OCI-M2 (cell line): Measurements from ENCODE around the gene TMPRSS2.

Experiments used
- DNase-seq: peaks from one replicate; lab custom pipeline; 2025; ENCODE audit not compliant: unreplicated experiment; lab: John Stamatoyannopoulos, UW

Gene TMPRSS2

DNA sequence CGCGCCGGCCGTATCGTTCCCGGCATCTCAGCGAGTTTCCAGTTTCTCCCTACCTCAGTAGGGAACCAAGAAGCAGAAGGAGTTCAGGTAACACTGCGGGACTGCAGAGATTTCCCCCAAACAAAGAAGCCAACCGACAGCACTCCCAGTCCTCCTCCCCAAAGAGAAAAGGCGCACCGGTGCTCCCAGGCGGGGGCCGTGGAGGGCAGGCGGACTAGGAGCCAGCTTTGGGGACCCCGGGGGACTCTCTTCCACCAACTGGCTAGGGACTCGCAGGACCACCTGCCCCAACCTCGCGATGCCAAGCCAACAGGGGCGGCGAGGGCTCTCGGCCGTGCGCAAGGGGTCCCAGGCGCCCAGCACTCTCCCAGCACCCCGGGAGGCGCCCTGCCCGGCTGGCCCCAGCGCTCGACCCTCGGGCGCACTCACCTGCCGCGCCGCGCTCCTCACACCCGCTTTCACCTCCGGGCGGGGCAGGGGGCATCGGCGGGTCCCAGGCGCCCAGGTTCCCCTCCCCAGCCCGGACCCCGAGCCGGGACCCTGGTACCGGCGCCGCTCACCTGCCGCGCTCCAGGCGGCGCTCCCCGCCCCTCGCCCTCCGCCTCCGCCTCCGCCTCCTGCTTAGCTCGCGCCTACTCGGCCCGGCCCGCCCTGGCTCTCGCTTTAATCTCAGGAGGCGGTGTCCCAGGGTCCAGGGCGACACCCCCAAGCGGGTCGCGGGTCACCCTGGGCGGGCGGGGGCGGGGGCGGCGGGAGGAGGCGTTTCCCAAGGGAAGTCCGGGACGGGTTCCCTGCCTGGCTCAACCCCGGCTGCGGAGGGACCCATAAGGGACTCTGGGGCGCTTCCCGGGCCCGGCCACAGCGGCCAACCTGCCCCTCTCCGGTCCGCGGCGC, at the start of gene TMPRSS2:
TMPRSS2 (minus strand) TSS at position 638 of the 894 bp plus-strand sequence. CDS start 10,025 bp downstream, outside the sequence.
- DNase-seq: no peak

DNA sequence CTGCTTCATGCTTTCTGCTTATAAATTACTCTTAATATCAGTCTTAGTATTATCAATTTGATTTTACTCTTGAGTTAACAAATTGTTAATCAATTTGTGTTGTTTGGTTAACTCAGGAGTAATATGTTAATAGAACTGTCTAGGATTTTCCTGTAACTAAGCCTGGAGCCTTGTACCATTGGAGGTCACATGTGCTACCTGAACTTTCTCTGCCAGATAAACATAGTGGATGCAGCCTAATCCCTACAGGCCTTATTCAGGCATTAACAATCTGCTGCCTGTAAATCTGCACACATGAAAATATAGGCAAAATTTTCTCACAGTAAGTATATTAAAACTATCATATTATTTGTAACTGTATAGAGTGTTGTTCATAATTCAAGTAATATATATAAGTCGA, 47.1 kb upstream of the TMPRSS2 start:
- DNase-seq: no peak

DNA sequence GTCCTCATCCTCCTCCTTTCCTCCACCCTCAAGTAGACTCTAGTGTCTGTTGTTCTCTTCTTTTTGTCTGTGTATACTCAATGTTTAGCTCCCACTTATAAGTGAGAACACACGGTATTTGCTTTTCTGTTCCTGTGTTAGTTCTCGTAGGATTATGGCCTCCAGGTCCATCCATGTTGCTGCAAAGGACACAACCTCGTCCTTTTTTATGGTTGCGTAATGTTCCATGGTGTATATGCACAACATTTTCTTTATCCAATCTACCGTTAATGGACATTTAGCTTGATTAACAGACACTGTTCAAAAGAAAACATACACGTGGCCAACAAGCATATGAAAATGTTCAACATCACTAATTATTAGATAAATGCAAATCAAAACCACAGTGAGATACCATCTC, 44.3 kb upstream of the TMPRSS2 start:
- no peak for DNase-seq

DNA sequence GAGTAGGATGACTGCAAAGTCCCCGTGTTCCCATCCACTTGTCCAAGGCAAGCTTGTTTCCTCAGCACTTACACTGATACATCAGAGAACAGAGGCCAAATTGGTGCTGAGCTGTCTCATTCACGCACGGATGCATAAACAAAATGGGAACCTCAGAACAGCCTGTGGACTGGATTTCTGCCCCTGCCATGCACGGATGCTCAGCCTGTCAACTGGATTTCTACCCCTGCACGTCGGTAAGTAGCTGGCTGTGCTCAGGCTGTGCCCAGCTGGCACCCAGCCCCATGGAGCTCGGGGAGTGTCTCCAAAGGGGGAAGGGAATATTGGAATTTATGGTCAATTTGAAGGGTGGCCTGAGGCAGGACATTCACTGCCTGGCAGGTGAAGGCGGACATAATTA, 40.8 kb upstream of the TMPRSS2 start:
- DNase-seq: no peak

DNA sequence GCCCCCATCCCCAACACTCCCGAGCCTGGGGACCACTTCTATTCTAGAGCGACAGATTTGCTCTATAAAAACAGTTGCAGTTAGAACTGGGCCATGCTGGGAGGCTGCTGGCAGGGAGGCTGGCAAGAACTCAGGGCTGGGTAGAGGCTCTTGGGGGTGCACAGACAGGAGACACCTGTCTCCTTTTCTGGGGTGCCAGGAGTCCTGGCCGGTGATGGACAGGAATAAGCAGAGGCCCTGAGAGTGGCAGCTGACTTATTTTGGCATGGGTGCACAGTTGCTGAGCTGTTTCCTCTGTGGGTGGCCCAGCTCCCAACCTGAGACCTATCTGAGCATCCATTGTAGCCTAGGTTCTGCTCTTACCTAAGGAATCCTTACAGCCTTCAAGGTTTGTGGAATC, 39.2 kb upstream of the TMPRSS2 start:
- DNase-seq: no peak

DNA sequence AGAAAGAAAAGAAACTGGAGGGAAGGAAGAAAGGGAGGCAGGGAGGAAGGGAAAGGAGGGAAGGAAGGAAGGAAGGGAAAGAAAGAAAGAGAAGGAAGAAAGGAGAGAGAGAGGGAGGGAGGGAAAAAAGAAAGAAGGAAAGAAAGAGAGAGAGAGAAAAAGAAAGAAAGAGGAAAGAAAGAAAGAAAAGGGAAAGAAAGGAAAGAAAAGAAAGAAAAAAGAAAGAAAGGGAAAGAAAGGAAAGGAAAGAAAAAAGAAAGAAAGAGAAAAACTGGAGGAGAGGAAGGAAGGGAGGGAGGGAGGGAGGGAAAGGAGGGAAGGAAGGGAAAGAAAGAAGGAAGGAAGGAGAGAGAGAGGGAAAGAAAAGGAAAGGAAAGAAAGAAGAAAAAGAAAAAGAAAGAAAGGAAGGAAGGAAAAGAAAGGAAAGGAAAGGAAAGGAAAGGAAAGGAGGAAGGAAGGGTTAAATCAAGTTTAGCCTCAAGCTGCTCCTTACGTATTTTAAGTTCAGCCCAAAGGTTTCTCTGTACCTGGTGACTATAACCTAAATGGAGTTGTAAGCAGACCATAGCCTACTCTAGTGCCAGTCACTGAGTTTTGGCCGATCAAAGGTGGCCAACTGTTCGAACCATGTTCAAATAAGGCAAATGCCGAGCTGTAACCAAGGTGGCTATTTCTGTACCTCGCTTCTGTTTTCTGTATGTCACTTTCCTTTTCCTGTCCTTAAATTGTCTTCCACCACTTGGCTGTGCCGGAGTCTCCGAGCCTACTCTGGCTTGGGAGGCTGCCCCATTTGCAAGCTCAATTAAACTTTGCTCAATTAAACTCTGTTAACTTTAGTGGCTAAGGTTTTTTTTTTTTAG, 37.8 kb upstream of the TMPRSS2 start:
- no peak for DNase-seq

DNA sequence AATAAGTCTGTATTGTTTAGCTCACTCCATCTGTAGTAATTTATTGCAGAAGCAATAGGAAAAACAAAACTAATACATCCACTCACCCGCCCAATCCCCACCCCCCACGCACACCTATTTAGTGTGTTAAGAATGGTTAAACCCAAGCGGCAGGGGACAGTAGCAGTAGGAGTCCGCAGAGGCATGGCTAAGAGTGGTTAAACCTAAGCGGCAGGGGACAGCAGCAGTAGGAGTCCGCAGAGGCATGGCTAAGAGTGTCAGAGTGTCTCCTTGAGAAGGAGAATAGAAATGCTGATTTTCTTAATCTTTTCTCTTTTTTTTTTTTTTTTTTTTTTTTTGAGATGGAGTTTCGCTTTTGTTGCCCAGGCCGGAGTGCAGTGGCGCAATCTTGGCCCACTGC, 34.8 kb upstream of the TMPRSS2 start:
- no peak for DNase-seq

DNA sequence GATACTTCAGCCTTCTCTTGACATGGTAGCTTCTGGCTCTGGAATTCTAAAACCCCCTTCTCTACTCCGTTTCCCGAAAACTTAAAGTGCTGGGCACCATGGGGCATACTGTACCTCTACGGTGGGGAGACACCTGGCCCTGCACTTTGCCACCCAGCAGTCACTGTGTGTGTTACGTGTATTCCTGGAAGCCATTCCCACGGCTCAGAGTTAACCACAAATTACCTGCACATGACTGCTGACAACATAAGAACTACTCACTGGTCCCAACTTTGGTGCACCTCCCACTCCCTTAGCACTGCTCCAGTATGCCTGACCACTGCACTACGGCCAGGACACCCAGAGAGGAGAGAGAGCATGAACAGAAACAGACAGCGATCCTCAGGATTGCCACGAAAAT, 29.4 kb upstream of the TMPRSS2 start:
- no peak for DNase-seq

DNA sequence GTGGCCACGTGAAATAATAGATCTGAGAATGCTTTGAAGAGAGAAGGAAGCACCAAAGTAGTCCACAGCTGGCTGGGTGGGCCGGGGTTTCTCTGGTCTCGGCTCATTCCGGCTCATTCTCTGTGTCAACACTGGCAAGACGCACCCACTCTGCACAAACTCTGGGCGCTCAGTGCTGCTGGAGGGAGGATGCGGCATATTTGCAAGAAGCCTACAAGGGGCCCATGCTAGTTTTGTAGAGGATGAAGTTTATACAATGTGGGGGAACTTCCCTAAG, 28.8 kb upstream of the TMPRSS2 start:
- no peak for DNase-seq

DNA sequence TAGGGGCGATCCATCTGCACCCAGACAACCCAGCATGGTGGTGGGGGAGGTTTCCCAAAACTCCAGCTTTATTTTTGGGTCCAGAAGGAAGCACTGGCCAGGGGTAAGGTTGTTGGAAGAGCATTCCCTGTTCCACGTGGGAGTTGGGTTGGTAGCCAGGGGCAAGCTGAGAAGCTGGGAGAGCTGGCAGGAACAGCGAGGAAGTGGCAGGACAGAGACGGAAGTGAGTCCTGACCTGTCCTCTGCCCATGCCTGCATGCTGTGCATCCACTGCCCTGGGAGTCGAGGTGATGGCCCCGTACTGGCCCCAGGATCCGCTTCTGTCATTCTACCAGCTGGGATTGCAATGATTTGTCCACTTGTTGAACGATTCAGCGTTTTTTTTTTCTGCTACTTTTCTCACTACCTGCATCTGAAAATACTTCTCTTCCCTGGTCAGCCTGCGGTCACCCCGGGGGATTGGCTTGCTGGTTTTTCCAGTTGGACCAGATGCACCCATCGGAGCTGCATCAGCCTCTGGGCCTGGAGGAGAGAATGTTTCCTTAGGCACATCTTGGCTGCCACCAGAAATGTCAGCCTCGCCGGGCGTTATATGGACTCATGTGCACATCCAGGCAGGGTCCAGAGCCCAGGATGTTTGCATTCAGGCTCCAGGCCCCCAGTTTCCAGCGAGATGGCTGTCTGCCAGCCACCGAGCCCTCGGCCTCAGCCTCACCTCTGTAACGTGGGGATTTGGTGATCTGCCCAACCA, 28.3 kb upstream of the TMPRSS2 start:
- DNase-seq: no peak

DNA sequence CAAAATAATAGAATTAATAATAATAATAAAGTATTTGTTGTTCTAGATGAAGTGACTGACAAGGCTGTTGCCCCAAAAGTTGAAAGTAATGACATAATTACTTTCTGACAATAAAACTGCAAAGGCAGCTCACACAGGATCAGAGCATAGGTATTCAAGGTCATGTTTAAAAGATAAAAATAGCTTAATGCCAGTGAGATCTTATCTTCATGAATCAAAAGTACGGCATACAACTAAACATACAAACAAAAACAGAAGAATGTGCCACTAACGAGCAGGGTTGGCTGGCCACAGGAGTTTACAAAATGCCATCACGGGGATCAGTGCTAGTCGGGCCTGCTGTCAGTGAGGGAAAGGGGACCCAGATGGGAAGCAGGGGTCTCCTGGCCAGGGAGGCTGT, 22.4 kb upstream of the TMPRSS2 start:
- no peak for DNase-seq

DNA sequence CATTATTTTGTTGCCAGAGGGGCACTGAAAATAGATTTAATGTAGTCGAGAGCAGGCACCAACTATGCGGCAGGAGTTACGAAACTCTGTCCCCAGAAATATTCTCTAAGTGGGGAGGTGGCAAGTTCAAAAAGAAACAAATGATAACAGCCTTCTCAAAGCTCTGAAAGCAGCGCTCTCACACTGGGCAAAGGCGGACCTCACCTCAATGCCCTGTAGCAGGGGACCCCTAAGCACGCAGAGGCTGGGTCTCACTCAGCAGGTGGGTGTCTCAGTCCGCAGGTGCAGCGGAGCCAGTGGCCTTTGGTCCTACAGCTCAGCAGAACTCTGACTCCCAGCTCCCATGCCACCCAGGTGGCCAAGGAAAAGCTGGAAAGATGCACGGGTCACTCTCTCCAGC, 21.8 kb upstream of the TMPRSS2 start:
- no peak for DNase-seq

DNA sequence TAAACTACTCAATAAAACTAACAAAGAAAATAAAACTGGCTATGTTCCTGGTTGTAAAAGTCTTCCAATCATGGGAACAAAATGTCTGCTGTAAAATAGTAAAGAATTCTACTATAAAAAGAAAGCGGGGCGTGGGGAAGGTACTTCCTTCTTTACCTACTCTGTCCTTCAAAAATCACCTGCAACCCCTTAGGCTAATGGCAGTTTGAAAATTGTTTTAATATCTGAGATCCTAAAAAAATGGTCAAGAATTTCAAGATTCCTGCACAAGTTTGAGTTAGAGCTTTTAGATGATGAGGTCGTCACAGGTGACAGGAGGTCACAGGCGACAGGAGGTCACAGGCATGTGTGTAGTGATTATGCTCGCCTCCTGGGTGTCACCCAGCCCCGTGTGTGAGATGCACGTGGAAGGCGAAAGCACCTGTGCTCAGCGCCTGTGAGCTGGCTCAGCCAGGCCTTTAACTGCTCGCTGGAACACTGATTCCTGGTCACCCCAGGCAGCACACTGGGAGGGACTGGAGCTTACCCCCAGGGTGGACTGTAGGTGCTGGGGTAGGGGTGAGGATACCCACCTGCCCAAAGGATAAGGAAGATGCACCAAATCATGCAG, 18.6 kb upstream of the TMPRSS2 start:
- DNase-seq: no peak

DNA sequence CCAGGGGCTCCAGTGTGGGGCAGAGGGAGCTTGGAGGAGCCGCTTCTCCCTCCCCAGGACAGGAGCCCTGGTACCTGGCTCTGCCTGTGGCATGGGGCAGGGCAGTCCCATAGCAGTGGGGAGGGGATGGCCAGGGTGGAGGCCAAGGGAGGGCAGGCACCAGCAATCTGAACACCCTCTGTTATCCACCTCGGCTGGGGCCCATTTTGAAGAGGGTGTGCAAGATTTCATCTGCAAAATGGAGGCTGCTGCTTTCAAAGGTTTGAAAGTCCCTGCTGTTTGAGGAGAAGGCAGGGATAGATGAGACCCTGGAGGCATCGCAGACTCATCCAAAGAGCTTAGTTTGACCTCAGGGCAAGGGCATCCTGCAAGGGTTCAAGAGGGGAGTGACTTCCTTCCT, 15.2 kb upstream of the TMPRSS2 start:
- no peak for DNase-seq

DNA sequence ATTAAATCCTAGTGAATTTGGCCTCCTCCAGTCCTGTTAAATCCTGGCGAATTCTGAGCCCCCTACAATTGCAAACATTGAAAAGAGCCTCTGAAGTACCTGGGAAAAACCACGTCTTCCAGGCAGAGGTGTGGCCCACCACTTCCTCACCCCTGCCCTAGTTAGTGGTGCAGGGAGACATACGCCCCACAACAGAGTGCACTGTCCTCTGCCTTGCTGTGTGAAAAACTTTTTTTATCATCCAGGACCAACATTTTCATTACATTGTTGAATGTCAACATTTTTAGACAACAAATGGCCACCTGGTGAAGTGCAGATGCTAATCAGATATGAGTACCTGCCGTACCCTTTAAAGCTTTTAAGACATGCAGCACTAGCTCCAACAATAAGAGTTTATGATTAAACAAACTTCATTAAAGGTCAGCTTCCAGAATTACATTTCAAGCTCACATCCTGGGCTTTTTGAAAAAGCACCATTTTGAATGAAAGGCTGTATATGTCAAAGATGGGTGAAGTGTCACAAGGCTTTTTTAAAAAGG, 13.6 kb upstream of the TMPRSS2 start:
- no peak for DNase-seq

DNA sequence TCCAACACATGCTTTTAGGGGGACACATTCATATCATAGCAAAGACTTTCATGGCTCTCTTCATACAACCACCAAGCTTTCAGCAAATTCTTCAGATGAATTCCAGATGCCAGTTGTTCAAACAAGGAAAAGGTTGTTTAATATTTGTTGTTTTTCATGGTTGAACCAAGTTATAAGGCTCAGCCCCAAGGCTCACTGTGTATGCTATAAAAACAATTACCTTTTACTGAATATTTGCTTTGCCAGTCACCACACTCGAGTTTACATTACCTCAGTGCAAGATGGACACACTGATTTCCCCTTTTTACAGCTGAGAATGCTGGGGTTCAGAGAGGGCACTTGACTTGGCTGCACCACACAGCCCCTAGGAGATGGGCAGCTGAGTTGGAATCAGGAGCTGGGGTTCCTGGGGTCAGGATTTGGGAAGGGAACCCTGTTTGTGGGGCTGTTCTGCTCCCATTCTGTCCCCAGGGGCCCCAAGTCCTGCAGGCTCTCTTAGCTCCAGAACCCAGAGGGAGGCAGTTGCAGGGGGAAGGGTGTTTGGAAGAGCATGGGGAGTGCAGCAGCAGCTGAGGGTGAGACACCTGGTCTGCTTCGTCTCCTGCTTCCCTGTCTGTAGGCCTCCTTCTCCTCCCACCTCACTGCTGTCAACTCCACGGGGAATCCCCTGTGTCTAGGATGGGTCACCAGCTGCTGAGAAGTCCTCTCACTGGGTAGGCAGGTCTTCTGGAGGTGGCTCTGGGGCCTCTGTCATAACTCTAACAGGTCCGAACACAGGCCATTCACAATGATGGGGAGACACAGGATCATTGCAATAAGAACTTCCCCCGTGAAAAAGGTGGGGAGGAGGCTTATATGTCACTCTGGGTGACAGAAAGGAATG, 12.8 kb upstream of the TMPRSS2 start:
- DNase-seq: no peak

DNA sequence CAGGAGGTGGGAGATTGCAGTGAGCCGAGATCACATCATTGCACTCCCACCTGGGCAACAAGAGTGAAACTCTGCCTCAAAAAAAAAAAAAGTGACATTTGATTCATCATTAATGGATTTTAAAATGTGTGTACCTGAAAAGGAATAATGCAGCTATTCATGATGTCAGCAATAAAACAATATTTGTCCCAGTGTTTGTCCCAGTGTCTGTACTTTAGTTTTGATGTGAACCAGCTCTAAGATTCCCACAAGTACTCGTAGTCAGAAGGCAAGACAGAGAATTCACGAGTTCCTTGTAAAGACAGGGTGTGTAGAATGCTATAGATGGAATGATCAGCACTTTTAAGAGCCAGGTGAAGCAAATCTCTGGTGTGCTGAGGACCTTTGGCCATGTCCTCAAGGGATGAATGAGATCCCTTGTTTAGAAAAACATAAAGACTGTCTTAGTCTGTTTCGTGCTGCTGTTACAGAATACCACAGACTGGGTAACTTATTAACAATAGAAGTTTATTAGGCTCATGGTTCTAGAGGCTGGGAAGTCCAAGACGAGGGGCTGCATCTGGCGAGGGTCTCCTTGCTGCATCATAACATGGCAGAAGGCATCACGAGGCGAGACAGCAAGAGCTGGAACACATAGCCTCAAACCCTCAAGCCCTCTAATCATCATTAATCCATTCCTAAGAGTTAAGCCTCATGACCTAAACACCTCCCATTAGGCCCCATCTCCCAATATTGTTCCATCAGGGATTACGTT, 12.0 kb upstream of the TMPRSS2 start:
- no peak for DNase-seq

DNA sequence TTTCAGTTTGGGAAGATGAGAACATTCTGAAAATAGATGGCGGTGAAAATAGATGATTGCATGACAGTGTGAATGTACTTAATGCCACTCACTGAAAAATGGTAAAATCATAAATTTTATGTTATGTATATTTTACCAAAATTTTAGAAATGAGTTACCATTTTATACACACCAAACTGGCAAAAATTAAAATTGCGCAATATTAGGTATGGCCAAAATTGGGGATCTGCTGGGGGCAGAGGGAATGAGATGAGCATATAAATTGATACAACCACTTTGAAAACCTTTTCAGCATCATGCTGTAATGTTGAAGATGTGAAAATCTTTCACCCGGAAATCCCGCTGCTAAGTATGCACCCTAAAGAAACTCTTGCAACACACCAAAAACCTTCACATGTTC, 10.8 kb upstream of the TMPRSS2 start:
- no peak for DNase-seq

DNA sequence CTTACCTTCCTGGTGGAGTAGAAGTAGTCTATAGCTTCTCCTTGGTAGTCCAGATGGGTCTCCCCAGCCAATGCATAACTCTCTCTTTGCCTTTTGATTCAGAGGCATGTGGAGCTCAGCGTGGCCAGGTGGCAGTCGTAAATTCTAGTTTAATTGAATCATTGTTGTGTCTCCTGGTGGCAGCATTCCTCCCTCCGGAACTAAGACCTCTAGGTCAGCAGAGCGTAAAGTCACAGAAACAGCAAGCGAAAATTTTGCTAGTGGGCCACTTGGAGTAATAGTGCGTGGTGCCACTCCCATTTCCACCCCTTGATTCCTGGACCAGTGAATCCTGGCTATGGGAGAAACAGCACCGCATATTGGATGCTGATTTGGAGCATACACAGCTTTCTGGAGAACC, 3.9 kb upstream of the TMPRSS2 start:
- no peak for DNase-seq
